Heart left ventricle (tissue), 13 donors: ENCODE data around the gene TGM1.

Experiments used
- POLR2A ChIP-seq, 2 donors: fragments of 450-650 bp; IDR thresholded peaks; one replicate each; pipeline ENCODE4 v1.6.1; 2017; ENCODE audit warnings: antibody characterized with exemption in 2 of 2, mild to moderate bottlenecking in 2 of 2, moderate library complexity in 2 of 2
- TF ChIP-seq, protein P1 (sequence below), 12 donors: fragments of 200-600 bp; sonication (generic) in 4 of 12; IDR thresholded peaks; one replicate each; pipeline versions ENCODE4 v1.5.0 to v1.8.0; 2018 to 2022; ENCODE audit warnings: antibody characterized with exemption in 12 of 12, mild to moderate bottlenecking in 5 of 12
- donor health status: ischemic (EF 13 %, LVEDD 7.1; RV severe dilation, severe dysfunction).
- donor health status: DM: no; HTN: yes; CAD: no.
- donor health status: DM: no; HTN: no; CAD: no.
- donor health status: ischemic (EF 25% LVEDD 6.9; RV normal size, moderate dysfunction).
- donor health status: ischemic (EF 25% LVEDD 5.7; RV mildly dilated, moderate dysfunction).
- donor health status: ischemic (EF 35%, LVEDD 5.7; RV mildly dilated, moderate dysfunction).
- donor health status: nonischemic (EF 11% LVEDD 7.7; RV severe dilation, severe dysfunction).
- donor health status: DM: yes; HTN: yes; CAD: no.
- donor health status: PGD.
- donor health status: ischemic (EF 29% LVEDD 5.4; RV normal size, mild dysfunction).
- donor health status: nonischemic (EF 23%, LVEDD 6.1; RV moderate dilation, normal function).

DNA sequence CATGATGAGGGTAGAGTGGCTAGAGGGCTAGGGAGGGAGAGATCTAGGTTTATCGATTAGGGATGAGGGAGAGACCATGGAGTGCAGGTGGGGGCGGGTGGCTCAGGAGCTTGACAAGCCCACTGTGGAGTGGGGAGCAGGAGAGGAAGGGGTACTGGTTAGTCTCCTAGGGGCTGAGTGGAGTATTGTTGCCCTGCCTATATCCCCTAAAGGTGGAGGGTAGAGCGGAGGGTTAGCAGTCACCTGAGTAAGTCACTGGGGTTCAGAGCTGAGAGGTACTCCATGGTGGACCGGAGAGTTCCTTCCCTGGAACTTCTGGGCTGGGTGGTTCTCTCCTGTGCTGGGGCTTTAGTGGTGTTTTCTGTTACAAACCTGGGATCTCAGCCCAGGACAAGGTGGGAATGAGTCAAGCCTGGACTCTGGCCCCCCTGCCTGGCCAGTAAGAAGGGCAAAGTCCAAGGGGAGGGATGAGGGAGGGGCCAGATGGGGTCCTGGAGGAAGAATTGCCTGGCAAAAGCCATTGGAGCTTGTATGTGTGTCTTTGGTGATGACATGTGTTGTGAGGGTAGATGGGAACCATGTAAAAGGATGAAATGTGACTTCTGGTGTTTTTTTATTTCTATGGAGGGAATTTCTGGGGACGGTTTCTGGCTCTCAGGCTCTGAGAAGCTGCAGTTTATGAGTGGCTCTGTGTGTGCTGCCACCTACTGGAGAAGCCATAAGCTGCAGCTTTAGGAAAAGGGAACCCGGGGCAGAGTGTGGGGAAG is 44.8 kb upstream of the TGM1 start, which contains the start of gene CIDEB:
- TF ChIP-seq, protein P1, sequence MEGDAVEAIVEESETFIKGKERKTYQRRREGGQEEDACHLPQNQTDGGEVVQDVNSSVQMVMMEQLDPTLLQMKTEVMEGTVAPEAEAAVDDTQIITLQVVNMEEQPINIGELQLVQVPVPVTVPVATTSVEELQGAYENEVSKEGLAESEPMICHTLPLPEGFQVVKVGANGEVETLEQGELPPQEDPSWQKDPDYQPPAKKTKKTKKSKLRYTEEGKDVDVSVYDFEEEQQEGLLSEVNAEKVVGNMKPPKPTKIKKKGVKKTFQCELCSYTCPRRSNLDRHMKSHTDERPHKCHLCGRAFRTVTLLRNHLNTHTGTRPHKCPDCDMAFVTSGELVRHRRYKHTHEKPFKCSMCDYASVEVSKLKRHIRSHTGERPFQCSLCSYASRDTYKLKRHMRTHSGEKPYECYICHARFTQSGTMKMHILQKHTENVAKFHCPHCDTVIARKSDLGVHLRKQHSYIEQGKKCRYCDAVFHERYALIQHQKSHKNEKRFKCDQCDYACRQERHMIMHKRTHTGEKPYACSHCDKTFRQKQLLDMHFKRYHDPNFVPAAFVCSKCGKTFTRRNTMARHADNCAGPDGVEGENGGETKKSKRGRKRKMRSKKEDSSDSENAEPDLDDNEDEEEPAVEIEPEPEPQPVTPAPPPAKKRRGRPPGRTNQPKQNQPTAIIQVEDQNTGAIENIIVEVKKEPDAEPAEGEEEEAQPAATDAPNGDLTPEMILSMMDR (IDR thresholded peaks at IDR 0.05): peak; percentile 79 to 96 (median 90)
- TF ChIP-seq POLR2A (IDR thresholded peaks at IDR 0.05): no peak
